ENCODE measurements around the gene RAB29.

RAB29 gene

DNA sequence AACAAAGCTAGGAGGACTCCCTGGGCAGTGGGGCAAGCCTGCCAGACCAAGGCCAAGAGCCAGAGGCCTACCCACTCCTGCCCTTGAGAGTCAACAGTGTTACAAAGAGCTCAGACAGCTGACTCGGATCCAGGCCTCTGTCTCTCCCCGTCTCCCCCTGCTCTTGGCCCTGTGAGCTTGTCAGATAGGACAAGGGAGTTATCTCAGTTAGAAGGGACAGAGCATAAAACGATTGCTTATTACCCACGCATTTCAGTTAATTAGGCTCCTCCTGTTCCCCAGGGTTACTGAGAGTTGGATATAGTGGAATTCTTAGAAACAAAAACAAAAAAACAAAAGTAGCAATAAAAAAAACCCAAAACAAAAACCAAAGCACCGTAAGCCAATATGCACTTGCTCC, 36.4 kb upstream of the RAB29 start:
- TF ChIP-seq EGR1 (IDR thresholded peaks at IDR 0.05) (no peak), USF1 (IDR thresholded peaks at IDR 0.05) (no peak), TAF1 (IDR thresholded peaks at IDR 0.05; ENCODE audit: low read depth) (no peak), CREB1 (IDR thresholded peaks at IDR 0.05; ENCODE audit: low read depth) (no peak), YY1 (IDR thresholded peaks at IDR 0.05; ENCODE audit: low read depth) (no peak), NFIC (IDR thresholded peaks at IDR 0.05) (no peak), TCF12 (IDR thresholded peaks at IDR 0.05; ENCODE audit: low read depth) (no peak), EP300 (IDR thresholded peaks at IDR 0.05; ENCODE audit: borderline replicate concordance) (no peak), ZBTB7A (IDR thresholded peaks at IDR 0.05; ENCODE audit: low read depth) (no peak), REST (IDR thresholded peaks at IDR 0.05; ENCODE audit: low read depth) (no peak), RAD21 (IDR thresholded peaks at IDR 0.05; ENCODE audit: low read depth) (no peak), CEBPB (IDR thresholded peaks at IDR 0.05) (no peak)
- TF ChIP-seq, protein P1, sequence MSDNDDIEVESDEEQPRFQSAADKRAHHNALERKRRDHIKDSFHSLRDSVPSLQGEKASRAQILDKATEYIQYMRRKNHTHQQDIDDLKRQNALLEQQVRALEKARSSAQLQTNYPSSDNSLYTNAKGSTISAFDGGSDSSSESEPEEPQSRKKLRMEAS (IDR thresholded peaks at IDR 0.05) = no peak

DNA sequence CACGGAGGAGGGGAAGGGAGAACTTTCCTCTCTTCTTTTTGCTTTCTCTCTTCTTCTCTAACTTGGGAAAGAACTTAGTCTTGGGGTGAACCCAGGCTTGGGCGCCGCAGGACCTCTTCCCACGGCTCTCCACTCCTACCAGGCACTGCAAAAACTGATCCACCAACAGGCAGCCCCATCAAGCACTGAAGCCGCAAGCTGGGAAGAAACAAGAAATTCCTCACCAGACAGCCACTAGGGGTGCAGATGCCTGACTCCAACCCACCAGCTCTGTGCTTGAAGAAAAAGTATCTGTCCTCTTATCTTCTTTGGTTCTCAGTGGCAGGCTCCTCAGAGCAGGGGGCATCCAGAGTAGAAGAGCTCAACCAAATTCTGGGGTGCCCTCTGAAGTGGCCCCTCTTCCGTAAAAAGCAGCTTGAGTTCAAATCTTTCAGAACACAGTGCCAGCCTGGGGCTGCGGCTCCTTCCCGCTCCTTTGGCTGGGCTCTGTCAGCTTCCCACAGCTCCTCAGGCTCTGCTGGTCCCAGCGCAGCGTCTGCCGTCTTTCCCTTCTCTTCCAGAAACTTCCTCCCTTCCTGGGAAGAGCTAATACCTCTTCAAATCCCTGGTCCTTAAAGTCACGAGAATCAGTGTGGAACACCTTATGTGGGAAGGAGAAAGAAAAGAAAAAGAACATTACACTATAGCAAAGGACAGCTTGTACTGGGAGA, 35.3 kb upstream of the RAB29 start:
- TF ChIP-seq RAD21 (IDR thresholded peaks at IDR 0.05; ENCODE audit: low read depth) (no peak), CEBPB (IDR thresholded peaks at IDR 0.05) (no peak), CREB1 (IDR thresholded peaks at IDR 0.05; ENCODE audit: low read depth) (no peak), EGR1 (IDR thresholded peaks at IDR 0.05) (no peak), USF1 (IDR thresholded peaks at IDR 0.05) (no peak), TEAD4 (IDR thresholded peaks at IDR 0.05) (no peak), REST (IDR thresholded peaks at IDR 0.05; ENCODE audit: low read depth) (no peak), FOXM1 (IDR thresholded peaks at IDR 0.05; ENCODE audit: borderline replicate concordance, low read depth) (no peak), YY1 (IDR thresholded peaks at IDR 0.05; ENCODE audit: low read depth) (no peak), ZBTB7A (IDR thresholded peaks at IDR 0.05; ENCODE audit: low read depth) (no peak), EP300 (IDR thresholded peaks at IDR 0.05; ENCODE audit: borderline replicate concordance) (no peak), TAF1 (IDR thresholded peaks at IDR 0.05; ENCODE audit: low read depth) (no peak), TCF12 (IDR thresholded peaks at IDR 0.05; ENCODE audit: low read depth) (no peak), NFIC (IDR thresholded peaks at IDR 0.05) (no peak)
- TF ChIP-seq, protein P1 (IDR thresholded peaks at IDR 0.05) = no peak

- no peak for TF ChIP-seq ZBTB7A (IDR thresholded peaks at IDR 0.05; ENCODE audit: low read depth)
- TF ChIP-seq FOXM1 (IDR thresholded peaks at IDR 0.05; ENCODE audit: borderline replicate concordance, low read depth) = no peak
- TF ChIP-seq TCF12 (IDR thresholded peaks at IDR 0.05; ENCODE audit: low read depth) = no peak
- TF ChIP-seq USF1 (IDR thresholded peaks at IDR 0.05) = no peak
- no peak for TF ChIP-seq RAD21 (IDR thresholded peaks at IDR 0.05; ENCODE audit: low read depth)
- TF ChIP-seq NFIC (IDR thresholded peaks at IDR 0.05) = no peak
- TF ChIP-seq CREB1 (IDR thresholded peaks at IDR 0.05; ENCODE audit: low read depth) = no peak
- no peak for TF ChIP-seq EP300 (IDR thresholded peaks at IDR 0.05; ENCODE audit: borderline replicate concordance)
- TF ChIP-seq YY1 (IDR thresholded peaks at IDR 0.05; ENCODE audit: low read depth) = no peak
- TF ChIP-seq CEBPB (IDR thresholded peaks at IDR 0.05) = no peak
- TF ChIP-seq REST (IDR thresholded peaks at IDR 0.05; ENCODE audit: low read depth) = no peak
- no peak for TF ChIP-seq TAF1 (IDR thresholded peaks at IDR 0.05; ENCODE audit: low read depth)
- TF ChIP-seq EGR1 (IDR thresholded peaks at IDR 0.05) = no peak
- no peak for TF ChIP-seq TEAD4 (IDR thresholded peaks at IDR 0.05)
These were observed 34.7 kb upstream of the RAB29 start for GRCh38 chr1:205809942-205810345.

Measured in Ishikawa (cell line).